GM12892 (cell line): Measurements from ENCODE around the gene CAMK1D.

ENCODE experiments used
- POLR2A ChIP-seq: IDR thresholded peaks from 2 replicates; pipeline ENCODE4 v1.6.1; 2011; ENCODE audit warnings: low read depth, low read length, control low read depth
- POLR2AphosphoS5 ChIP-seq: IDR thresholded peaks from 2 replicates; pipeline ENCODE4 v1.6.1; 2011; ENCODE audit warnings: low read depth, low read length, control low read depth

DNA sequence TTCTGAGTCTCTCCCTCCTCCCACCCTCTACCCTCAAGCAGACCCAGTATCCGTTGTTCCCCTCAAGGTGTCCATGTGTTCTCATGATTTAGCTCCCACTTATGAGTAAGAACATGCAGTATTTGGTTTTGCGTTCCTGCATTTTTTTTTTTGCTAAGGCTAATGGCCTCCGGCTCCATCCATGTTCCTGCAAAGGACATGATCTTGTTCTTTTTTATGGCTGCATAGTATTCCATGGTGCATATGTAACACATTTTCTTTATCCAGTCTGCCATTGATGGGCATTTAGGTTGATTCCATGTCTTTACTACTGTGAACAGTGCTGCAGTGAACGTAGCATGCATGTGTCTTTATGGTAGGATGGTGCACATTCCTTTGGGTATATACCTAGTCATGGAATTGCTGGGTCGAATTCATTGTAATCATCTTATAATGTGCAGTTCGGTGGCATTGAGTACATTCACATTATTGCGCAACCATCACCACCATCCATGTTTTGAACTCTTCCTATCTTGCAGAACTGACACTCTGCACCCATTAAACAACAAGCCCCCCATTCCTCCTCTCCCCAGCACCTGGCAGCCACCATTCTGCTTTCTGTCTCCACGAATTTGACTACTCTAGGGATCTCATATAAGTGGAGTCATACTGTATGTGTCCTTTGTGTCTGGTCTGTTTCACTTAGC lies 125.5 kb downstream of the CAMK1D start:
- TF ChIP-seq POLR2AphosphoS5 = no peak
- TF ChIP-seq POLR2A = no peak
